ENCODE data around the gene KCNC3.

- TF ChIP-seq YY1 (IDR thresholded peaks at IDR 0.05; ENCODE audit: insufficient read depth, insufficient read length) (no peak), ZNF274 (IDR thresholded peaks at IDR 0.05; ENCODE audit: low read depth, low read length) (no peak)
Measured at GRCh38 chr19:50313812-50314536, 15.2 kb downstream of the KCNC3 start.

Measured in NT2/D1 (cell line).